Measurements from ENCODE around the gene TMEM117.
A peak's percentile ranks its signal among the peaks of the same experiment; 100 is the strongest.
"Not testable (repeated sequence)": the region's sequence is repeated elsewhere in the genome, so short reads cannot be mapped to it uniquely, and the experiment has no call there.

The TMEM117 gene

DNA sequence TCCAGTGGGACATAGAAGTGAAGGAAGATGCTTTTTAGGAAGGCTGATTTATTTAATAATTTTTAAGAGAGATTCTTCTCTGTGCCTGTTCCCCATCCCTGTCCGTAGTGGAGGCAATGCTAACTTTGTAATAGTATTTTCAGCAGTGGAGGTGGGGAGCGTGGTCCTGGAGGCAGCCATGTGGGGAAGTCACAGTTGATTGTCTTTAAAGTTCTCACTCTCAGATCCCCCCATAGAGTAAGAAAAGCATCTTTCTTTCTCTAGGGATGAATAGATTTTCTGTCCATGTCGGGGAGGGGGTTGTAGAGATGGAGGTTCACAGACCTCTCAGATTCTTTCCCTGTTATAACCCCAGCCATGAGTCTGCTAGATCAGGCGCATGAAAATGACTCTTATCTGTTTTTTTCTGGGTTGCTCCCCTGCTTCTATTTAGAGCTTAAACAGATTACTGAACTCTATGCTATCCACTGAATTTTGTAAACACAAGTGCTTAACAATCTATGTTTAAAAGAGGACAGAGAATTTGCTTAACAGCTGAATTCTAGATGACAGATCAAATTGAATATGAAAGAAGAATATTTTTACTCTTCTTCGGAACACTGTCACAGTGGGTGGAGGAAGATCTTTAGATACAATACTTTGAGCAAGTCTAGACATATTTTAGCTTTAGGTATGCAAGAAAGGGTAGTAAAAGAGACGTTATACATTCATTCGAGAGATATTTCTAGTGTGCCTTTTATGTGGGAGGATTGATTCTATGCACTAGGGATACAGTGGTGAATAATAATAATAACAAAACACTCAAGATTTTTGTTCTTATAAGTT, 25.3 kb downstream of the TMEM117 start:
- Mint-ChIP-seq H3K27ac (no peak overlapping the region), H3K36me3 (no peaks in the 10 kb centered on the region), H3K4me3 (no peak overlapping the region), H3K4me1 (no peaks in the 10 kb centered on the region), H3K9me3 (no peaks in the 10 kb centered on the region)
- ATAC-seq: no peak
- DNase-seq (ENCODE audit: low spot score in 2 of 2): no peak

- DNase-seq (ENCODE audit: low spot score in 2 of 2) (no peak), ATAC-seq (no peak)
- no peak overlapping the region for H3K4me3 Mint-ChIP-seq
- H3K36me3 Mint-ChIP-seq: no peaks in the 10 kb centered on the region
- H3K27ac Mint-ChIP-seq: no peak overlapping the region
- no peaks in the 10 kb centered on the region for H3K9me3 Mint-ChIP-seq
- no peaks in the 10 kb centered on the region for H3K4me1 Mint-ChIP-seq
Measured at GRCh38 chr12:43861840-43862150, 25.9 kb downstream of the TMEM117 start.

DNA sequence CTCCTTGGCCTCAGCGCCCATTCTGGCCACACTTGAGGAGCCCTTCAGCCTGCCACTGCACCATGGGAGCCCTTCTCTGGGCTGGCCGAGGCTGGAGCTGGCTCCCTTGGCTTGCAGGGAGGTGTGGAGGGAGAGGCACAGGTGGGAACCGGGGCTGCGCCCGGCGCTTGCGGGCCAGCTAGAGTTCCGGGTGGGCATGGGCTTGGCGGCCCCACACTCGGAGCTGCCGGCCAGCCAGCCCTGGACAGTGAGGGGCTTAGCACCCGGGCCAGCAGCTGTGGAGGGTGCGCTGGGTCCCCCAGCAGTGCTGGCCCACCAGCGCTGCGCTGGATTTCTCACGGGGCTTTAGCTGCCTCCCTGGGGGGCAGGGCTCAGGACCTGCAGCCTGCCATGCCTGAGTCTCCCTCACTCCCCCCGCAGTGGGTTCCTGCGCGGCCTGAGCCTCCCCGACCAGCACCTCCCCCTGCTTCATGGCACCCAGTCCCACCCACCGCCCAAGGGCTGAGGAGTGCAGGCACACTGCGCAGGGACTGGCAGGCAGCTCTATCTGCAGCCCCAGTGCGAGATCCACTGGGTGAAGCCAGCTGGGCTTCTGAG, 28.0 kb downstream of the TMEM117 start:
- Mint-ChIP-seq H3K4me3 (no peak overlapping the region), H3K36me3 (no peaks in the 10 kb centered on the region), H3K4me1 (no peaks in the 10 kb centered on the region), H3K27ac (no peak overlapping the region), H3K9me3 (no peaks in the 10 kb centered on the region)
- ATAC-seq (no peak), DNase-seq (ENCODE audit: low spot score in 2 of 2) (no peak)

GRCh38 chr12:43864557-43864956, 28.7 kb downstream of the TMEM117 start:
- not testable (repeated sequence) for ATAC-seq; H3K4me1 Mint-ChIP-seq; H3K4me3 Mint-ChIP-seq; H3K9me3 Mint-ChIP-seq; H3K36me3 Mint-ChIP-seq; H3K27ac Mint-ChIP-seq; DNase-seq (ENCODE audit: low spot score in 2 of 2)

DNA sequence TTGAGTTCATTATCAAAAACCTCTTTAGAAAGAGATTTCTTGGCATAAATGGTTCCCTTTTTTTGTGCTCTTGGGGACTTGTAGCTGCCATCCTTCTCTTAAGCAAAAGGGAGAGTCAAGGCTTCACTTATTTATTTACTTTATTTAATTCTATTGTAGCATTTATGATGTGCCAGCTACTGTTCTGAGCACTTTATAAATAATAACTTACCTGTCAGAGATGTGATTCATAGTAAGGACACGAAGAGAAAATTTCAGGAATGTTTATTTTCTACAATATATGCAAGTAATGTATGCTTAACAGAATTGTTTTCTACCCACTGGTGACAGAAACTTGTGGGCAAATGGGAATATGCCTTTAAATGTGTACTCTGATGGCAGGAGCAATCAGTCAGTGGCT, 33.3 kb downstream of the TMEM117 start:
- no peaks in the 10 kb centered on the region for H3K4me1 Mint-ChIP-seq
- H3K9me3 Mint-ChIP-seq: no peaks in the 10 kb centered on the region
- H3K27ac Mint-ChIP-seq: no peak overlapping the region
- DNase-seq (ENCODE audit: low spot score in 2 of 2) (no peak), ATAC-seq (no peak)
- H3K36me3 Mint-ChIP-seq: no peaks in the 10 kb centered on the region
- no peak overlapping the region for H3K4me3 Mint-ChIP-seq

DNA sequence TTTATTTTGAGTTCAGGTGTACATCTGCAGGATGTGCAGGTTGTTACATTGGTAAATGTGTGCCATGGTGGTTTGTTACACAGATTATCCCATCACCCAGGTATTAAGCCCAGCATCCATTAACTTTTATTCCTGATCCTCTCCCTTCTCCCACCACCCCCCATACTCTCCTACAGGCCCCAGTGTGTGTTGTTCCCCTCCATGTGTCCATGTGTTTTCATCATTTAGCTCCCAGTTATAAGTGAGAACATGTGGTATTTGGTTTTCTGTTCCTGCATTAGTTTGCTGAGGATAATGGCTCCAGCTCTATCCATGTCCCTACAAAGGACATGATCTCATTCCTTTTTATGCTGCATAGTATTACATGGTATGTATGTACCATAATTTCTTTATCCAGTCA, 33.9 kb downstream of the TMEM117 start:
- not testable (repeated sequence) for H3K9me3 Mint-ChIP-seq; ATAC-seq; H3K4me3 Mint-ChIP-seq; H3K27ac Mint-ChIP-seq; H3K4me1 Mint-ChIP-seq; DNase-seq (ENCODE audit: low spot score in 2 of 2); H3K36me3 Mint-ChIP-seq

GRCh38 chr12:43871258-43871657, 35.4 kb downstream of the TMEM117 start:
- not testable (repeated sequence) for H3K27ac Mint-ChIP-seq; DNase-seq (ENCODE audit: low spot score in 2 of 2); H3K36me3 Mint-ChIP-seq; H3K4me3 Mint-ChIP-seq; ATAC-seq; H3K9me3 Mint-ChIP-seq; H3K4me1 Mint-ChIP-seq

GRCh38 chr12:43872396-43872795, 36.5 kb downstream of the TMEM117 start:
- no peak for DNase-seq (ENCODE audit: low spot score in 2 of 2)
- H3K9me3 Mint-ChIP-seq: no peaks in the 10 kb centered on the region

GRCh38 chr12:43878050-43878449, 42.2 kb downstream of the TMEM117 start:
- no peak for ATAC-seq
- H3K4me3 Mint-ChIP-seq: no peak overlapping the region
- H3K36me3 Mint-ChIP-seq: no peaks in the 10 kb centered on the region
- no peak overlapping the region for H3K27ac Mint-ChIP-seq
- DNase-seq (ENCODE audit: low spot score in 2 of 2): no peak
- H3K4me1 Mint-ChIP-seq: no peaks in the 10 kb centered on the region
- H3K9me3 Mint-ChIP-seq: no peaks in the 10 kb centered on the region

More at GRCh38 chr12:43872396-43872795, 36.5 kb downstream of the TMEM117 start:
- Mint-ChIP-seq H3K36me3 (no peaks in the 10 kb centered on the region), H3K4me1 (no peaks in the 10 kb centered on the region), H3K27ac (no peak overlapping the region), H3K4me3 (no peak overlapping the region)
- ATAC-seq: no peak

DNA sequence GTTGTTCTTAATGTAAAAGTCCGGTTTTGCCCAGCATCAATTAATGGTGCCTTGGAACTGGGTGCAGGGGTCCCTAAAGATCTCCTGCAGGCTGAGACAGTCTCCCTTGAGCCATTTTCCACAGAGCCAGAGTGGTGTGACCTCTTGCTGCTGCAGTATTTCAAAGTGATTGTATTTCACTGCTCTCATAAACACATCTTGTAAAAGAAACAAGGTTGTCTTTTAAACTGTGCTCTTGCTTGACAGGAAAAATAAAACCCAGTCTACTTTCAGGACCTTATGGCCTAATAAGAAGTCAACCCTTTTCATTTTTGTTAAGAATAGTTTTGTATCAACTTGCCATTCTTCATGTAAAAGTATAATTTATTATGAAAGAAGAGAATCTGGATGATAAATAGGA, 44.7 kb downstream of the TMEM117 start:
- no peak overlapping the region for H3K27ac Mint-ChIP-seq
- no peaks in the 10 kb centered on the region for H3K4me1 Mint-ChIP-seq

GRCh38 chr12:43882578-43883178, 46.8 kb downstream of the TMEM117 start:
- Mint-ChIP-seq H3K36me3 (no peaks in the 10 kb centered on the region), H3K4me1 (no peaks in the 10 kb centered on the region), H3K27ac (no peak overlapping the region), H3K9me3 (no peaks in the 10 kb centered on the region), H3K4me3 (no peak overlapping the region)
- no peak for DNase-seq (ENCODE audit: low spot score in 2 of 2)
- peak; percentile 76 for ATAC-seq

More for the DNA sequence above, 44.7 kb downstream of the TMEM117 start:
- H3K4me3 Mint-ChIP-seq: no peak overlapping the region
- no peaks in the 10 kb centered on the region for H3K9me3 Mint-ChIP-seq
- H3K36me3 Mint-ChIP-seq: no peaks in the 10 kb centered on the region
- ATAC-seq (no peak), DNase-seq (ENCODE audit: low spot score in 2 of 2) (no peak)

- H3K4me1 Mint-ChIP-seq: no peaks in the 10 kb centered on the region
- no peak overlapping the region for H3K4me3 Mint-ChIP-seq
- H3K36me3 Mint-ChIP-seq: no peaks in the 10 kb centered on the region
- peak; percentile 60 for ATAC-seq
- no peaks in the 10 kb centered on the region for H3K9me3 Mint-ChIP-seq
- DNase-seq (ENCODE audit: low spot score in 2 of 2): no peak
- H3K27ac Mint-ChIP-seq: no peak overlapping the region
Measured at GRCh38 chr12:43883311-43883710, 47.4 kb downstream of the TMEM117 start.

DNA sequence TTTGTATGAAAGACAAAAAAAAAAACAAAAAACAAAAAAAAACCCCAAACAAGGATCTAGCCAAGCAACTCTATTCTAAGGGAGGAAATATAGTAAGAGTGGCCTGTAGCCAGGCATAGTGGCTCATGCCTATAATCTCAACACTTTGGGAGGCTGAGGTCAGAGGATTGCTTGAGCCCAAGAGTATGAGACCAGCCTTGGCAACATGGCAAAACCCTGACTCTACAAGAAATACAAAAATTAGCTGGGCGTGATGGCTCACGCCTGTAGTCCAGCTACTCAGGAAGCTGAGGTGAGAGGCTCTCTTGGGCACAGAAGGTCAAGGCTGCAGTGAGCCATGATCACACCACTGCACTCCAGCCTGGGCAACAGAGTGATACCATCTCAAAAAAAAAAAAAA, 47.9 kb downstream of the TMEM117 start:
- no peak overlapping the region for H3K27ac Mint-ChIP-seq
- H3K4me1 Mint-ChIP-seq: no peaks in the 10 kb centered on the region
- H3K9me3 Mint-ChIP-seq: no peaks in the 10 kb centered on the region
- no peaks in the 10 kb centered on the region for H3K36me3 Mint-ChIP-seq
- ATAC-seq (peak; percentile 8), DNase-seq (ENCODE audit: low spot score in 2 of 2) (peak in 1 of 2 donors; percentile 52)
- H3K4me3 Mint-ChIP-seq: no peak overlapping the region

GRCh38 chr12:43884683-43885410, 49.0 kb downstream of the TMEM117 start:
- ATAC-seq (no peak), DNase-seq (ENCODE audit: low spot score in 2 of 2) (no peak)
- Mint-ChIP-seq H3K36me3 (no peaks in the 10 kb centered on the region), H3K27ac (no peak overlapping the region), H3K4me3 (no peak overlapping the region), H3K4me1 (no peaks in the 10 kb centered on the region), H3K9me3 (no peaks in the 10 kb centered on the region)

DNA sequence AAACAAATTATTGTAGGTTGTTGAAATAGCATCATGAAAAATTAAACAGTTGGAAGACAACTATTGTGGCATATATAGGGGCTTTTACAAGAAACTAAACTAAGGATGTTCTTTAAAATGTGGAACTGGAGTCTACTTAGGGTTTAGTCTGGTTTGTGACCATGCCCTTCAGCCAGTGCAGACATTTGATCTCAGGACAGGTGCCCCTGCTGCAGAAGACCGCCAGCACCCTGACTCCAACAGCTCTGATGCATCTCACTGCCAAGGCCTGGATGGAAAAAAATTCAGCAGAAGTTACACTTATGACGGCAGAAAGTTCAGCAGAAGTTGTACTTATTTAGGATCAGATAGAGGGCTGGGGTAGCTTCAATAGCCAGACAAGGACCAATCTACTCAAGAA, 51.5 kb downstream of the TMEM117 start:
- DNase-seq (ENCODE audit: low spot score in 2 of 2) (no peak), ATAC-seq (no peak)
- no peaks in the 10 kb centered on the region for H3K36me3 Mint-ChIP-seq
- no peaks in the 10 kb centered on the region for H3K4me1 Mint-ChIP-seq
- H3K4me3 Mint-ChIP-seq: no peak overlapping the region
- H3K27ac Mint-ChIP-seq: no peak overlapping the region
- no peaks in the 10 kb centered on the region for H3K9me3 Mint-ChIP-seq
